Fibroblast of pulmonary artery (primary cell): ENCODE results near the gene HRC.

Source experiments
- DNase-seq: peaks from one replicate; pipeline ENCODE4 v3.0.0-alpha.2; 2010; ENCODE audit warnings: low read depth
- H3K4me3 ChIP-seq: replicated peaks from 2 replicates; pipeline ENCODE4 v1.5.1; 2011; ENCODE audit warnings: low read depth, mild to moderate bottlenecking, control low read depth, low read length, moderate library complexity
- TF ChIP-seq, protein P1 (sequence below): IDR thresholded peaks from 2 replicates; pipeline ENCODE4 v1.5.1; 2011; ENCODE audit warnings: mild to moderate bottlenecking, control low read depth, low read length, inconsistent platforms; ENCODE audit errors: missing control alignments

HRC gene

GRCh38 chr19:49160450-49161189, 5.4 kb upstream of the HRC start:
- H3K4me3 ChIP-seq, result no peak overlapping the region
- TF ChIP-seq, protein P1, sequence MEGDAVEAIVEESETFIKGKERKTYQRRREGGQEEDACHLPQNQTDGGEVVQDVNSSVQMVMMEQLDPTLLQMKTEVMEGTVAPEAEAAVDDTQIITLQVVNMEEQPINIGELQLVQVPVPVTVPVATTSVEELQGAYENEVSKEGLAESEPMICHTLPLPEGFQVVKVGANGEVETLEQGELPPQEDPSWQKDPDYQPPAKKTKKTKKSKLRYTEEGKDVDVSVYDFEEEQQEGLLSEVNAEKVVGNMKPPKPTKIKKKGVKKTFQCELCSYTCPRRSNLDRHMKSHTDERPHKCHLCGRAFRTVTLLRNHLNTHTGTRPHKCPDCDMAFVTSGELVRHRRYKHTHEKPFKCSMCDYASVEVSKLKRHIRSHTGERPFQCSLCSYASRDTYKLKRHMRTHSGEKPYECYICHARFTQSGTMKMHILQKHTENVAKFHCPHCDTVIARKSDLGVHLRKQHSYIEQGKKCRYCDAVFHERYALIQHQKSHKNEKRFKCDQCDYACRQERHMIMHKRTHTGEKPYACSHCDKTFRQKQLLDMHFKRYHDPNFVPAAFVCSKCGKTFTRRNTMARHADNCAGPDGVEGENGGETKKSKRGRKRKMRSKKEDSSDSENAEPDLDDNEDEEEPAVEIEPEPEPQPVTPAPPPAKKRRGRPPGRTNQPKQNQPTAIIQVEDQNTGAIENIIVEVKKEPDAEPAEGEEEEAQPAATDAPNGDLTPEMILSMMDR, result no peak
- DNase-seq, result no peak

DNA sequence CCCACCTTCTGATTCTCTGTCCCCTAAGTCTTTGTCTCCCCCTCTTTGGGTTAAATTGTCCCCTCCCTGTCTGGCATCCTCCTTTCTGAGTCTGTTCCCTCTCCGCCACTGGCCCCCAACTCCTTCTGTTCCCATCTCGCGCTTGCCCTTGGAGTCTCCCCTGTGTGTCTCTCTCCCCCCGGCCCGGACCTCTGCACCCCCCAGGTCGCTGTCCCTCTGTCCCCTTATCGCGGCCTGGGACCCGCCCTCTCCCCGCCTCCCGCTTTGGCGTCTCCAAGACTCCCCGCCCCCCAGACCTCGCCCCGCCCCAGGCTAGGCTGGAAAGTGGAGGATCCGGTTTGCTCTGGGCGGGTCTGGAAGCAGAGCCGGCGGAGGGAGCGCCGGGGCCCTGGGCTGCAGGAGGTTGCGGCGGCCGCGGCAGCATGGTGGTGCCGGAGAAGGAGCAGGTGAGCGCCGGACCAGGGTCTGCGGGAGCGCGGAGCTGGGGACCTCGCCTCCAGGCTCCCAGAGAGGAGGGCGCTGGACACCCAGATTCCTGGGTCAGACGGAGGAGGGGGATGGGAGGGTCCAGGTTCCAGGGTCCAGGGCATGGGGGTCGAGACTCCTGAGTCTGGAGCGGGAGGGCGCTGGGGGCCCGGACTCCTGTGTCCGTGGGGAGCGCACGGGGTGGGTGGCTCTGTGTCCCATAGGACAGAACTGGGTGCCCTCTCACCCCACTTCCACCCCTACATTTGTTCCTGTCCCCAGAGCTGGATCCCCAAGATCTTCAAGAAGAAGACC, 2.4 kb upstream of the HRC start, which contains the start of gene TRPM4:
TRPM4 (plus strand) TSS at position 348 of the 780 bp plus-strand sequence; CDS start at position 423, 75 bp downstream.
- H3K4me3 ChIP-seq, result peak within 1 kb of the TSS; percentile 95
- DNase-seq, result peak; percentile 70
- TF ChIP-seq, protein P1, result no peak

DNA sequence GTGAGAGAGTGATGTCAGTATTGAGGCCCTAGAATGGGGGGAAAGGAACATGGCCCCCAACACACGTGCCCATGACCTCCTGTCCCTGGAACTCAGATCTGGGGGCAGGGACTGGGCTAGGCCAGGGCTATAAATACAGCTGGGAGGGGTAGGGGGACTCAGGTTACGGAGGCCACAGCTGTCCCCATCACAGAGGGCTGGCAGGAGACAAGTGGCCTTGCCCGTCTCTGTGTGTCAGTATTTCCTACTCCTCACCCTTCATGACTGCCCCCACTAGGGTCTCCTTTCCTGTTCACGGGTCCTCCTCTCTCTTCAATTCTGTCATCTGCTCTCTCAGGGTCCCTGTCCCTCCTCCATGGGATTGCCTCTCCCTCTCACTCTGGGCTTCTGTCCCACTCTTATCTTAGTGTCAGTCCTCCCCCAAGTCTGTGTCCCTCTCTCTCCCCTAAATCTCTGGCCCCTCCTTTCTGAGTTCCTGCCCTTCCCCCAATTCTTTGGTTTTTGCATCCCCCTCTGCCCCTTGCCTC, 687 bp upstream of the HRC start:
- no peak overlapping the region for H3K4me3 ChIP-seq
- TF ChIP-seq, protein P1, result no peak

DNA sequence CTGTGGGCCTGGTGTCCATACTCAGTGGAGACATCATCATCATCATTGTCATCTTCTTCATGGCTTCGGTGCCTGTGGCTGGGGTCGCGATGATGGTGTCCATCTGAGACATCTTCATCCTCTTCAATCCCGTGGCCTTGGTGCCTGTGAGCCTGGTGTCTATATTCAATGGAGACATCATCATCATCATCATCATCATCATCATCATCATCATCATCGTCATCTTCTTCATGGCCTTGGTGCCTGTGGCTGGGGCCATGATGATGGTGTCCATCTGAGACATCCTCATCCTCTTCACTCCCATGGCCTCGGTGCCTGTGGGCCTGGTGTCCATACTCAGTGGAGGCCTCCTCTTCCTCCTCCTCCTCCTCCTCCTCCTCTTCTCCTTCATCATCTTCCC, 917 bp downstream of the HRC start:
- TF ChIP-seq, protein P1, result no peak
- no peak overlapping the region for H3K4me3 ChIP-seq
- DNase-seq, result no peak

More for the DNA sequence above, 687 bp upstream of the HRC start:
- no peak for DNase-seq

GRCh38 chr19:49153167-49153809, 1.9 kb downstream of the HRC start:
- no peak for DNase-seq
- TF ChIP-seq, protein P1, result no peak
- H3K4me3 ChIP-seq, result no peak overlapping the region

DNA sequence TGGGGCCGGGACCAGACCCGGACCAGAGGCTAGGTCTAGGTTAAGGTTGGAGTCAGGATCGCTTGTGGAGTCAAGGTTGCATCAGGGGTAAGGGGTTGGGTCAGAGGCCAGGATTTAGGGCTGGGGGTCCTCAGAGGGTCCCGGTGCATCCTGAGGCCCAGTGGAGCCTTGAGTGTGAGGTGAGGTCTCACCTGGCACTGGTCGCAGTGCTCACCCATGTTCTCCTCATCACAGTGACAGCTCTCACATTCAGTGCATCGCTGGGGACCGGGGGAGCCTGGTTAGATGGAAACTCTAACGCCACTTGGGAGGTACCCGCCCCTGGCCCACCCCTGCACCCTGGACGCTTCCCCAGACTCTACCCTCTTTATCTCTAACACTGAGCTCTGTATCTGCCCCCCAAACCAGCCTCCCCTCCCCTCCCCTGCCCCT, 3.1 kb downstream of the HRC start:
- no peak overlapping the region for H3K4me3 ChIP-seq
- TF ChIP-seq, protein P1, result no peak
- DNase-seq, result no peak
